Lower lobe of right lung (tissue), 2 donors: ENCODE data around the gene DAAM1. TPM values are rescaled to one million over a fixed set of nuclear protein-coding genes. Genes with fewer than 3 reads are reported as not detected.

ENCODE experiments used
- ATAC-seq, 2 donors: fragments of 200-7000 bp; cut with Tn5 transposase; one replicate each; pipeline ENCODE4 v1.9.1; 2020 to 2022; ENCODE audit warnings: mild to moderate bottlenecking in 2 of 2, moderate library complexity in 2 of 2
- DNase-seq: peaks from one replicate; pipeline ENCODE4 v3.0.0-alpha.2; 2020
- H3K27ac ChIP-seq: fragments of 200-600 bp; one replicate; pipeline ENCODE4 v1.8.0; 2022
- H3K27me3 ChIP-seq: fragments of 200-600 bp; one replicate; pipeline ENCODE4 v1.8.0; 2022; ENCODE audit warnings: low read depth
- H3K36me3 ChIP-seq: fragments of 200-600 bp; one replicate; pipeline ENCODE4 v1.8.0; 2022; ENCODE audit warnings: mild to moderate bottlenecking
- H3K4me1 ChIP-seq: fragments of 200-600 bp; one replicate; pipeline ENCODE4 v1.8.0; 2022
- H3K4me3 ChIP-seq: fragments of 200-600 bp; one replicate; pipeline ENCODE4 v1.8.0; 2022; ENCODE audit warnings: mild to moderate bottlenecking
- H3K9me3 ChIP-seq: fragments of 200-600 bp; one replicate; pipeline ENCODE4 v1.8.0; 2022
- intact Hi-C: fragments of 100-400 bp; cut with DNase I; formaldehyde crosslinking; loops from one replicate; pipeline ENCODE4 v1.11.0; 2022
- total RNA-seq: library from RNA; stranded (reverse); fragmentation: NEBNext Ultra II Directional; extraction: Animal tissue kit (Norgen Biotek cat#: 25700); gene quantifications from one replicate; pipeline ENCODE4 v1.2.1, GENCODE V29; 2021
- TF ChIP-seq, protein P1 (sequence below): fragments of 200-600 bp; IDR thresholded peaks from one replicate; pipeline ENCODE4 v1.8.0; 2022; ENCODE audit warnings: antibody characterized with exemption, mild to moderate bottlenecking
- donor health status: DM: no; HTN: yes; CAD: no; lungs with severe emphysema.

Gene DAAM1
- total RNA-seq, 1 donor from 2014 or later = 46.7 TPM

GRCh38 chr14:59187118-59187517 lies 1.3 kb upstream of the DAAM1 start:
- DNase-seq = no peak
- Histone ChIP-seq H3K36me3 (no peaks in the 10 kb centered on the region), H3K4me3 (no peak overlapping the region), H3K27ac (no peak overlapping the region), H3K4me1 (peaks cover 23% of the 10 kb centered on the region), H3K27me3 (no peaks in the 10 kb centered on the region), H3K9me3 (no peaks in the 10 kb centered on the region)
- ATAC-seq = no peak
- intact Hi-C loops = no loop called here
- TF ChIP-seq, protein P1, sequence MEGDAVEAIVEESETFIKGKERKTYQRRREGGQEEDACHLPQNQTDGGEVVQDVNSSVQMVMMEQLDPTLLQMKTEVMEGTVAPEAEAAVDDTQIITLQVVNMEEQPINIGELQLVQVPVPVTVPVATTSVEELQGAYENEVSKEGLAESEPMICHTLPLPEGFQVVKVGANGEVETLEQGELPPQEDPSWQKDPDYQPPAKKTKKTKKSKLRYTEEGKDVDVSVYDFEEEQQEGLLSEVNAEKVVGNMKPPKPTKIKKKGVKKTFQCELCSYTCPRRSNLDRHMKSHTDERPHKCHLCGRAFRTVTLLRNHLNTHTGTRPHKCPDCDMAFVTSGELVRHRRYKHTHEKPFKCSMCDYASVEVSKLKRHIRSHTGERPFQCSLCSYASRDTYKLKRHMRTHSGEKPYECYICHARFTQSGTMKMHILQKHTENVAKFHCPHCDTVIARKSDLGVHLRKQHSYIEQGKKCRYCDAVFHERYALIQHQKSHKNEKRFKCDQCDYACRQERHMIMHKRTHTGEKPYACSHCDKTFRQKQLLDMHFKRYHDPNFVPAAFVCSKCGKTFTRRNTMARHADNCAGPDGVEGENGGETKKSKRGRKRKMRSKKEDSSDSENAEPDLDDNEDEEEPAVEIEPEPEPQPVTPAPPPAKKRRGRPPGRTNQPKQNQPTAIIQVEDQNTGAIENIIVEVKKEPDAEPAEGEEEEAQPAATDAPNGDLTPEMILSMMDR = no peak

GRCh38 chr14:59187802-59188460 lies 536 bp upstream of the DAAM1 start:
- H3K4me3 ChIP-seq = peak overlapping the region; percentile 88
- peak; percentile 52 for DNase-seq
- ATAC-seq = peak in 1 of 2 donors; percentile 39
- intact Hi-C loops = no loop called here
- TF ChIP-seq, protein P1 = no peak
- no peaks in the 10 kb centered on the region for H3K27me3 ChIP-seq
- no peaks in the 10 kb centered on the region for H3K9me3 ChIP-seq
- no peaks in the 10 kb centered on the region for H3K36me3 ChIP-seq
- H3K27ac ChIP-seq = peak overlapping the region; percentile 98
- H3K4me1 ChIP-seq = peaks cover 23% of the 10 kb centered on the region

DNA sequence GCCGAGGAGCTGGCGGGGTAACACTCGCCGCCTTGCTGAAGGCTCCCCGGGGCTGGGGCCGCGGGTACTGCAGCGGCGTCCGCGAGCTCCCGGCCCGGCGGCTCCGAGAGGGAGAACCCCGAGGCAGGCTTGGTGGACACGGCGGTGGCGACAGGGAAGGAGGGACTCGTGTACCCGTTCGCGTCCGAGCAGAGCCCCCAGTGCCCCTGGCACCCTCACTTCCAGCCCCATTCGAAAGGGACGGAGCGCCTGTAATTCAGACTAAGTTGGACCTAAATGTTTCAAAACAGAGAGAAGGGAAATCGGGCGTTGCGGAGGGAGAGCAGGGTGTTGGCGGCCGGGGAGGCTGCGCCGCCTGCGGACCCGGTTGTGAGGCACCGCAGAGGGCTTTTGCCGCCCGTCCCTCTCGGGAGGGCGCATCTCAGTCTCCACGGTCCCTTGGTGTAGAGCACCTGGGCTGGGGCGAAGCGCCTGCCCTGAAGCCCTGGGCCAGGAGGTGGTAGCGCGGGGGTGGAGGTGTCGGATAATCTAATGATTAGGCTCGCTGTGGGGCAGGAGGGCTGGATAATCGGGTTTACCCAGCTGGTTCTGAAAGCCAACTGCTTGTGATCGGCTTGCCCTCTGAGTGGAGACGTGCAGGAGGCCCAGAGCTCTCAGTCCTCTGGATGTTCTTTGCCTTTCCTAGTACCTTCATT lies 771 bp downstream of the DAAM1 start:
- H3K27ac ChIP-seq = peak overlapping the region; percentile 98
- H3K27me3 ChIP-seq = no peaks in the 10 kb centered on the region
- peaks cover 31% of the 10 kb centered on the region for H3K4me1 ChIP-seq
- H3K9me3 ChIP-seq = no peaks in the 10 kb centered on the region
- TF ChIP-seq, protein P1 = peak; percentile 17
- DNase-seq (peak; percentile 72), ATAC-seq (peak; percentile 63 to 66)
- H3K36me3 ChIP-seq = no peaks in the 10 kb centered on the region
- H3K4me3 ChIP-seq = peak overlapping the region; percentile 88
- intact Hi-C loops = no loop called here

- ATAC-seq = peak; percentile 44 to 65
- intact Hi-C loops = no loop called here
- Histone ChIP-seq H3K36me3 (no peaks in the 10 kb centered on the region), H3K9me3 (no peaks in the 10 kb centered on the region), H3K4me3 (peak overlapping the region; percentile 88), H3K4me1 (peaks cover 36% of the 10 kb centered on the region), H3K27me3 (no peaks in the 10 kb centered on the region), H3K27ac (peak overlapping the region; percentile 98)
- TF ChIP-seq, protein P1 = no peak
- peak; percentile 88 for DNase-seq
These were observed 1.4 kb downstream of the DAAM1 start for GRCh38 chr14:59189786-59190368.

DNA sequence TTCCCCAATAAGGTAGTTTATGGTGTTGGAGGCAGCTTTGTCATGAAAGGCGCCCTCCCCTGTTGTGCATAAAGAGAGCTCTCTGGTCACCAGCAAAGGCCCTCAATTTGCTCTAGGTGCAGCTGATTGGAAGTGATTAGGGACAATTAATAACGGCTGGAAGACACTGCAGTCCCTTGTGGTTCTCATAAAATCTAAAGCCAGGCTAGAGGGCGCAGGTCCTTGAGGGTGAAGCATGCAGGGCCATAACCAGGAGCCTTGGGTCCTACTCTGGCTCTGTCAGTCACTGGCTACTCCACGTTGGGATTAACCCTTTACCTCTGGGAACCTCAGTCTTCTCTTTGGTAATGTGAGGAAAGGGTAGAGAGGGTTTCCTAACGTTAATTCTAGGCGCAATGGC lies 1.9 kb downstream of the DAAM1 start:
- TF ChIP-seq, protein P1 = no peak

More for the DNA sequence above, 1.9 kb downstream of the DAAM1 start:
- no peaks in the 10 kb centered on the region for H3K36me3 ChIP-seq
- no peaks in the 10 kb centered on the region for H3K9me3 ChIP-seq
- peak overlapping the region; percentile 88 for H3K4me3 ChIP-seq
- DNase-seq (no peak), ATAC-seq (no peak)
- peak overlapping the region; percentile 98 for H3K27ac ChIP-seq
- peaks cover 36% of the 10 kb centered on the region for H3K4me1 ChIP-seq
- intact Hi-C loops = no loop called here
- H3K27me3 ChIP-seq = no peaks in the 10 kb centered on the region
